GM10266 (cell line): ENCODE results near the gene DLEC1.
A peak's percentile ranks its signal among the peaks of the same experiment; 100 is the strongest.

Experiments used
- DNase-seq: peaks from one replicate; pipeline ENCODE4 v3.0.0; 2012; ENCODE audit errors: extremely low spot score
- CTCF ChIP-seq: IDR thresholded peaks from 2 replicates; pipeline ENCODE4 v1.5.1; 2012; ENCODE audit warnings: mild to moderate bottlenecking, low read depth; ENCODE audit not compliant: control insufficient read depth, insufficient read depth; ENCODE audit errors: missing control alignments

The DLEC1 gene

GRCh38 chr3:38002940-38003339, 36.1 kb upstream of the DLEC1 start:
- no peak for TF ChIP-seq CTCF

GRCh38 chr3:38003371-38003816, 35.6 kb upstream of the DLEC1 start:
- peak; percentile 74 for DNase-seq
- TF ChIP-seq CTCF = peak; percentile 84

More at GRCh38 chr3:38002940-38003339, 36.1 kb upstream of the DLEC1 start:
- DNase-seq = no peak

GRCh38 chr3:38003817-38004414, 35.1 kb upstream of the DLEC1 start:
- DNase-seq = no peak
- peak; percentile 9 for TF ChIP-seq CTCF

- peak; percentile 62 for TF ChIP-seq CTCF
Observed at GRCh38 chr3:38004415-38005075, 34.5 kb upstream of the DLEC1 start.

GRCh38 chr3:38005076-38006020, 33.7 kb upstream of the DLEC1 start:
- TF ChIP-seq CTCF = no peak
- no peak for DNase-seq

More at GRCh38 chr3:38004415-38005075, 34.5 kb upstream of the DLEC1 start:
- DNase-seq = no peak

GRCh38 chr3:38006031-38006430, 33.0 kb upstream of the DLEC1 start:
- TF ChIP-seq CTCF = no peak

More at GRCh38 chr3:38006031-38006430, 33.0 kb upstream of the DLEC1 start:
- no peak for DNase-seq
